IPS-18c (cell line): Measurements from ENCODE around the gene MAGI2.

Experiments used
- H3K4me3 ChIP-seq: 2 replicates; pipeline ENCODE4 v1.7.0; 2013; ENCODE audit warnings: low read depth, mild to moderate bottlenecking, low read length, moderate library complexity; ENCODE audit not compliant: insufficient read depth
- H3K9me3 ChIP-seq: one replicate; pipeline ENCODE4 v1.6.1; 2013; ENCODE audit warnings: mild to moderate bottlenecking, low read length, moderate library complexity; ENCODE audit not compliant: control insufficient read depth, insufficient read depth

The MAGI2 gene

GRCh38 chr7:79405368-79405767 is 48.1 kb downstream of the MAGI2 start:
- Histone ChIP-seq H3K4me3 (no peak overlapping the region), H3K9me3 (no peaks in the 10 kb centered on the region)

DNA sequence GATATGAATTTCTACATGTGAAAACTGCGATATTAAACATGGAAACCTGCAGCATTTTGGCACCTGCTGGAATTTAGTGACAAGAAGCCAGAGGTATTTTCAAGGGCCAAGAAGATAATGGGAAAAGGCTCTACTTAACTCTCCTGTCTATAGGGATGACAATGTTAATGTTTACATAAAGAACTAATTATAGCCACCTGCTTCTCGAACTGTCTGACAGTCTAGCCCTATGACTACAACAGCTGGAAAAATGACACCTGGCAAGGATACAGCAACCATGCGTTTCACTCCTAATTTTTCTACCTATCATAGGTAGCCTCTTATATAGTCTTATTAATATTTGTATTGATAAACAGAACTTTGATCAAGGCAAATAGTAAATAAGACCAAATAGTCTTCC is 49.6 kb downstream of the MAGI2 start:
- Histone ChIP-seq H3K9me3 (no peaks in the 10 kb centered on the region), H3K4me3 (no peak overlapping the region)

DNA sequence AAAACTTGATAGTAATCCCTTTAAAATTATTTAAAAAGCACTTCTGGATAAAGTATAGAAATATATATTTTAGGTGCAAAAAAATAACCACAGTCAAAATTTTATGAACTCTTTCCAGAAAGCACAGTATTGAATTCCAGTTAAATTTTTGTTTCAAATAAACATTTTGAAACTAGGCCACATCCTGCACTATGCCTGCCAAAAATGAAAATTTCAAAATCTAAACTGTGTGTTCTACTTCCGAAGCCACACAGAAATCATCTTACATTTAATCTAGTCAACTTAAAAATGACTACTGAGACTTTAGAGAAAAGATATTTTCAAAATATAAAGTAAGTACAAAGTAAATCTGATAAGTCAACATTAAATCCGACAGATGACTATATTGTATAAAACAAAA is 50.0 kb downstream of the MAGI2 start:
- Histone ChIP-seq H3K9me3 (no peaks in the 10 kb centered on the region), H3K4me3 (no peak overlapping the region)

GRCh38 chr7:79401254-79401653 is 52.2 kb downstream of the MAGI2 start:
- H3K9me3 ChIP-seq = no peaks in the 10 kb centered on the region
- no peak overlapping the region for H3K4me3 ChIP-seq

- no peak overlapping the region for H3K4me3 ChIP-seq
- no peaks in the 10 kb centered on the region for H3K9me3 ChIP-seq
Observed at GRCh38 chr7:79400222-79400621, 53.2 kb downstream of the MAGI2 start.

- no peak overlapping the region for H3K4me3 ChIP-seq
- H3K9me3 ChIP-seq = no peaks in the 10 kb centered on the region
Observed at GRCh38 chr7:79398138-79398749, 55.2 kb downstream of the MAGI2 start.

GRCh38 chr7:79386688-79387422 is 66.6 kb downstream of the MAGI2 start:
- Histone ChIP-seq H3K9me3 (no peaks in the 10 kb centered on the region), H3K4me3 (no peak overlapping the region)

GRCh38 chr7:79381921-79382320 is 71.5 kb downstream of the MAGI2 start:
- Histone ChIP-seq H3K4me3 (no peak overlapping the region), H3K9me3 (no peaks in the 10 kb centered on the region)

DNA sequence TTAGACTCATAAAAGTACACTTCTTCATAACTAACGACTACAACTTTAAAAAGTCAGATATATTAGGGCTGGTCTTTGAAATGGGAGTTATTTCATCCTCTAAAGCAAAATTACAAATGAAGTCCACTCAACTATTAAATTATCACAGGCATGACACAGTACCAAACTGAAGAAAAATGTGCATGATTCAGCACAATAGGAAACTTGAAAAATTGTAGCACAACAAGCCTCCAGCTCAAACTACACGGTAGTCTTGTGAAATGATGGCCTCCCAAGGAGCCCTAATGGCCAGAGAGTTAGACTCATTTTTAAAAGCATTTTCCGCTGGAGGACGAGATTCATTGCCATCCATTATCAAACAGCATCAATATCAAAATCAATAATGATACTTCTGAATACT is 76.4 kb downstream of the MAGI2 start:
- no peaks in the 10 kb centered on the region for H3K9me3 ChIP-seq

GRCh38 chr7:79376299-79377025 is 77.0 kb downstream of the MAGI2 start:
- no peak overlapping the region for H3K4me3 ChIP-seq

More for the DNA sequence above, 76.4 kb downstream of the MAGI2 start:
- no peak overlapping the region for H3K4me3 ChIP-seq

DNA sequence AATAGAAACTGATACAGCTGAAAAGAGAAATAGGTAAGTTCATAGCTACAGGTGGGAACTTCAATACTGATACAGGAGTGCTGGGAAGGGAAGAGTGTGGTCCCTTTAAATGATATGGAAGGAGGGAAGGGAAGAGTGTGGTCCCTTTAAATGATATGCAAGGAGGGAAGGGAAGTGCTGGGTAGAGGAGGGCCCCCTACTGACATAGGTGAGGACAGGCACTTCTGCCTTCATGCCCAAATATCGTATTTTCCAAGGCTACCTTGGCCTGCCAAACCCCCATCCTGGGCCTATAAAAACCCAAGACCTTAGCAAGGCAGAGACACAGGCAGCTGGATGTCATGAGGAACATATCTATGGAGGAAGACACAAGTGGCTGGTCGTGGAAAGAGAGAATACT is 92.3 kb downstream of the MAGI2 start:
- H3K9me3 ChIP-seq = no peaks in the 10 kb centered on the region
- H3K4me3 ChIP-seq = no peak overlapping the region

More at GRCh38 chr7:79376299-79377025, 77.0 kb downstream of the MAGI2 start:
- H3K9me3 ChIP-seq = no peaks in the 10 kb centered on the region

DNA sequence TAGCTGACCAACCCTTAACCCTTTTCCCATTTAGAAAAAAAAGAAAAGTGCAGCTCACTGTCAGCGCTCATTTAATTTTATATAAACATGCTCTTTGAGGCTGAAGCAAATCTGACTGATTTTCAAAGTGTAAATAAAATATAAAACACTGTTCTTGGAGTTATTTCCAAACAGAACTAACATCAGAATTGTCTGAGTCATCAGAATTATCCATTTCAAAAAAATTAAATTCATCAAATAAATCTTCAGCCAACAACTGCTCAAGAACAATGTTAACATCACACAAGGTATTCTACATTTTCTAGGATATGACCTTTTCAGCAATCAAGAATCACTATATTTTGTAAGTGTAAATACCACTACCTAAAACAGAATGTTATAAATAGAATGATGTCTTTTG is 93.6 kb downstream of the MAGI2 start:
- no peak overlapping the region for H3K4me3 ChIP-seq
- no peaks in the 10 kb centered on the region for H3K9me3 ChIP-seq

- Histone ChIP-seq H3K9me3 (no peaks in the 10 kb centered on the region), H3K4me3 (no peak overlapping the region)
Observed at GRCh38 chr7:79357101-79357500, 96.4 kb downstream of the MAGI2 start.

DNA sequence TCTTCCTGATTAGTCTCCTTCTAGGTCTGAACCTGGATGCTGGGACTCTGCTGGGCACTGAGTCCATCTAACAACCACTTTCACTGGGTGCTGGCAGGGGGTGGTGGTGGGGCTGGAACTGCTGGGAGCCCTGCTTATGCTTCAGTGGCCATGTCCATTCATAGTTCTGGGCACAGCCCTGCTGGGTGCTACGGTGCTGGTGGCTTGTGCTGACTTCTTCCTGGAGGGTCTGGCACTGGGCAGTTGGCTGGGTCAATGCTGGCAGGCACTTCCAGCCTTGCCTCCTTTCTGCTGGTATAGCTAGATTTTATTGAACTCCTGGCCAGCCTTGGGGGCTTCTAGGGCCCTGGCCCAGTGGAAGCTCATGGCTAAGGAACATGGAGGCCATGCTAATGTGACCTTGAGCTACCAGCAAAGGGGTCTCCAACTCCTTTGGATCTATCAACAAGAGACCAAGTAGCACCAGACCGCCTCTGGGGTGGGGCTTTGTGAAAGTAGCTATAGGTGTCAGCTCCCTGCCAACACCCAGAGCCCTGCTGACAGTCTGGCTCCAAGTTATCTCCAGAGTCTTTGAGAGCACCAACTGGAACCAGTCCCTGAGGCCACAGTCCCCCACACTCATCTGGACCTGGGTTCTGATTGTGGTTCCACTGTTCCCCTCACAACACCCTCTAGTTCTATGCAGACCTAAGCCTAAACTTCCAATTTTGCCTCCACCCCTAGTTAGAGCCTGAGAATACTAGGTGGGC is 99.6 kb downstream of the MAGI2 start:
- no peaks in the 10 kb centered on the region for H3K9me3 ChIP-seq
- no peak overlapping the region for H3K4me3 ChIP-seq

DNA sequence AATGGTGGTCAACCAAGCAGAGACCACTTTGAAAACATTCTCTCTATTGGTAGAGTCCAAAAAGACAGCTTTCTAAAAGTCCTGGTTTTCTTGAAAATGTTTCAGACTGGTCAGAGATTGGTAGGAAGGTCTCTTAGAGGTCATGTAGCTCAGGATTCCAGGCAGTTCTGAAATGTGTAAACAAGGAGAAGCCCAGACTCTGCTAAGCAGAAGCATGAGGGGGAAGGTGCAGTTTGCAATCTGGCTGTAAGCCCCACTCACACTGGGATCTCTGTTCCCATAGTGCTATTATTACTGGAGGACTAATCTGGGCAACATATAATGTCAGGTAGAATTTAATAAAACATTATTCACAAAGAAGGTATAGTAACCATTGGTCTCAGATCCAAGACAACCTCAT is 101.1 kb downstream of the MAGI2 start:
- Histone ChIP-seq H3K9me3 (no peaks in the 10 kb centered on the region), H3K4me3 (no peak overlapping the region)

DNA sequence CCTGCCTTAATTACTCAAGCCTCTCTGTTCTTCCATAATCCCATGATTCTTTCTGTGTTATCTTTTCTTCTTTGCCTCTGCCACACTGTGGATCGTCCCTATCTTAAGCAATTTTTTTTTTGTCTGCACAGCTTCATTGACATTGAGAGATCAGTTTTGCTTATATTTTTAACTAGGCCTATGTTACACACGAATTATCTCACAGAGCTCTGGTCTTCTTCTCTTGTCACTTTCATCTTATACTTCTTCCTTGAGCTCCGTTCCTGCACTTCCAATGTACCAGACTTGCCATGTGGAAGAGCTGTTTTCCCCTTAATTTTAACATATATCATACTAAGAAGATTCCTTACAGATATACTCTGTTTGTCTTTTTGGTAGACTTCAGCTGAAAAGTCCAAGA is 106.1 kb downstream of the MAGI2 start:
- H3K9me3 ChIP-seq = no peaks in the 10 kb centered on the region
- H3K4me3 ChIP-seq = no peak overlapping the region

- Histone ChIP-seq H3K9me3 (no peaks in the 10 kb centered on the region), H3K4me3 (no peak overlapping the region)
Observed at GRCh38 chr7:79341902-79342301, 111.6 kb downstream of the MAGI2 start.

- Histone ChIP-seq H3K4me3 (no peak overlapping the region), H3K9me3 (no peaks in the 10 kb centered on the region)
Observed at GRCh38 chr7:79340212-79340611, 113.3 kb downstream of the MAGI2 start.
